ENCODE data around the gene MRPS16.
A peak's percentile ranks its signal among the peaks of the same experiment; 100 is the strongest.
"Not testable (repeated sequence)": the region's sequence is repeated elsewhere in the genome, so short reads cannot be mapped to it uniquely, and the experiment has no call there.

Gene MRPS16

DNA sequence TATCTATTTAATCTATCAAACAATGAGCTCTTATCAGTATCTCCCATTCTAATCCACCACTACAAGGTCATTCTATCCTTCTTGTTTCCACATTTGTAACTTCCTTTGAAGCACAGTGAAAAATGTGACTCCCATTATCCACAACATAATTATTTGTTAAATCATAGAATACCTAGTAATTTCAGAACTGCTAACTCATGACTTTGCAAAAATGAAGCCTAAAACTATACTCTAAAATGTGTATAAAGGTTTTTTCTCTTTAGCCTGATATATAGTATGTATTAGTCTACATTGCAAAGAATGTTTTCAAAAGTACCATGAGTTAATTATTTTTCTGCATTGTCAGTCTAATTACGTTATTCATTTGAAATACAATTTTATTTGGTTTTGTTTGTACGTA, 12.0 kb upstream of the MRPS16 start:
- H3K27ac ChIP-seq, result no peak overlapping the region
- H3K27me3 ChIP-seq (ENCODE audit: insufficient read depth, low read depth, severe bottlenecking), result no peaks in the 10 kb centered on the region
- no peak overlapping the region for H3K4me3 ChIP-seq (ENCODE audit: low read depth, low read length)
- H3K9me3 ChIP-seq (ENCODE audit: severe bottlenecking), result no peaks in the 10 kb centered on the region
- no peaks in the 10 kb centered on the region for H3K36me3 ChIP-seq
- TF ChIP-seq, protein P1, sequence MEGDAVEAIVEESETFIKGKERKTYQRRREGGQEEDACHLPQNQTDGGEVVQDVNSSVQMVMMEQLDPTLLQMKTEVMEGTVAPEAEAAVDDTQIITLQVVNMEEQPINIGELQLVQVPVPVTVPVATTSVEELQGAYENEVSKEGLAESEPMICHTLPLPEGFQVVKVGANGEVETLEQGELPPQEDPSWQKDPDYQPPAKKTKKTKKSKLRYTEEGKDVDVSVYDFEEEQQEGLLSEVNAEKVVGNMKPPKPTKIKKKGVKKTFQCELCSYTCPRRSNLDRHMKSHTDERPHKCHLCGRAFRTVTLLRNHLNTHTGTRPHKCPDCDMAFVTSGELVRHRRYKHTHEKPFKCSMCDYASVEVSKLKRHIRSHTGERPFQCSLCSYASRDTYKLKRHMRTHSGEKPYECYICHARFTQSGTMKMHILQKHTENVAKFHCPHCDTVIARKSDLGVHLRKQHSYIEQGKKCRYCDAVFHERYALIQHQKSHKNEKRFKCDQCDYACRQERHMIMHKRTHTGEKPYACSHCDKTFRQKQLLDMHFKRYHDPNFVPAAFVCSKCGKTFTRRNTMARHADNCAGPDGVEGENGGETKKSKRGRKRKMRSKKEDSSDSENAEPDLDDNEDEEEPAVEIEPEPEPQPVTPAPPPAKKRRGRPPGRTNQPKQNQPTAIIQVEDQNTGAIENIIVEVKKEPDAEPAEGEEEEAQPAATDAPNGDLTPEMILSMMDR (IDR thresholded peaks at IDR 0.05; ENCODE audit: low read depth, low read length), result no peak
- DNase-seq, result no peak

DNA sequence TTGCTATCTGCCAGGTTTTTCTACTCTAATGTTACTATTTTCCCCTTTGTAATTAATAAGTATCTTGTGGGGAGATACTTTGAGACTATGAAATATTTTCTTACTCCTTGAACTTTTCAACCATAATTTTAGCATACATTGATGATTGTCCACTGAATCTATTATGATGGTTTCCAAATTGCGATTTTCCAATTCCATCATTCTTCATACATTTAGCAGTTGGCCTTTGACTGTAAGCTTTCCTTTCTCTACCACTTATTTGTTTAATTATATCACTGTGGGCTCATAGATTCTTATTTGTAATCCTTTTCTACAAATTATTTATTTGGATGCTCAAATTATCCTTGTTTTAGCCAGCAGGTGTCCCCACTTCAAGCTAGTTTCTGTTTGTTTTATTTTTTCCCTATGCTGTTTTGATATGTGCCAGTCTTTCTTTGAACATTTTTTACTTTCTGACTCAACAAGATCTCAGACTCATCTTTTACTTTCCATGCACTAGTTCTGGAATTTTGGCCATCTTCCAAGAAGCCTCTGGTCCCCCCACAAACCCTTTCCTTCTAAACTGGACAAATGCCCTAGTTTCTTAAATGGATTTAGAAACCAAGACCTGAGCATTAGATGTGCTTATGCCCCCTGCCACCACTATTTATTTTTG, 11.4 kb upstream of the MRPS16 start:
- H3K27ac ChIP-seq, result no peak overlapping the region
- no peak for DNase-seq
- TF ChIP-seq, protein P1 (IDR thresholded peaks at IDR 0.05; ENCODE audit: low read depth, low read length), result peak; percentile 19; the same call in 1 of the 2 replicates

DNA sequence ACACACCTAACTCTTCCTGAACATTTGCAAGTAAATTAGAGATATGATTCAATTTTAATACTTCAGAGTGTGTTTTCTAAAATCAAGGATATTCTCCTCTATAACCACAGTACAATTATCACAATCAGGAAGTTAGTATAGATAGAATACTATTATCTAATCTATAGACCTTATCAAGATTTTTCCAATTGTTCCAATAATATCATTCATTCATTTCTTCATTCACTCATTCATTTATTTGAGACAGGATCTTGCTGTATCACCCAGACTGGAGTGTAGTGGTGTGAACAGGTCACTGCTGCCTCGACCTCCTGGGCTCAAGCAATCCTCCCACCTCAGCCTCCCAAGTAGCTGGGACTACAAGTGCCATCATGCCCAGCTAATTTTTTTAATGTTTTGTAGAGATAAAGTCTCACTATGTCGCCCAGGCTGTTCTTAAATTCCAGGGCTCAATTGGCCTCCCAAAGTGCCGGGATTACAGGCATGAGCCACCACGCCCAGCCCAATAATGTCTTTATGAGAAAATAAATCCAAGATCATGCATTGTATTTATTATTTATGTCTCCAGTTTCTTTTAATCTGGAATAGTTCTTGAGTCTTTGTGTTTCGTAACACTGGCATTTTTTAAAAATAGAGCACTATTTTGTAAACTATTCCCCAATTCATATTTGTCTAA, 10.6 kb upstream of the MRPS16 start:
- no peak for DNase-seq
- no peak overlapping the region for H3K27ac ChIP-seq
- TF ChIP-seq, protein P1 (IDR thresholded peaks at IDR 0.05; ENCODE audit: low read depth, low read length), result no peak

More for the DNA sequence above, 11.4 kb upstream of the MRPS16 start:
- no peak overlapping the region for H3K4me3 ChIP-seq (ENCODE audit: low read depth, low read length)
- no peaks in the 10 kb centered on the region for H3K36me3 ChIP-seq
- peaks cover 3% of the 10 kb centered on the region for H3K9me3 ChIP-seq (ENCODE audit: severe bottlenecking)
- no peaks in the 10 kb centered on the region for H3K27me3 ChIP-seq (ENCODE audit: insufficient read depth, low read depth, severe bottlenecking)

DNA sequence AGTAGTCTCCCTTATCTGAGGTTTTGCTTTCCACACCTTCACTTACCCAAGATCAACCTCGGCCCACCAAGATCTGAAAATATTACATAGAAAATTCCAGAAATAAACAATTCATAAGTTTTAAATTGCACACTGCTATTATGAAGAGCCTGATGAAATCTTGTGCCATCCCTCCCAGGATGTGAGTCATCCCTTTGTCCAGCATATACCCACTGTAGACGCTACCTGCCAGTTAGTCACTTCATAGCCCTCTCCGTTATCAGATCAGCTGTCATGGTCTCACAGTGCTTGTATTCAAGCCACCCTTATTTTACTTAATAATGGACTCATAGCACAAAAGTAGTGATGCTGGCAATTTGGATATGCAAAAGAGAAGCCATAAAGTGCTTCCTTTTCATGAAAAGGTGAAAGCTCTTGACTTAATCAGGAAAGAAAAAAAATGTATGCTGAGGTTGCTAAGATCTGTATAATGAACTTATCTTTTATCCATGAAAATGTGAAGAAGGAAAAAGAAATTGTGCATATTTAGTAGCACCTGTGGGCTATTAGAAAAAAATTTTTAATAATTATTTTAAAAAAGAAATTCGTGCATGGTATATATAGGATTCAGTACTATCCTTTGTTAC, 9.8 kb upstream of the MRPS16 start:
- Histone ChIP-seq H3K9me3 (ENCODE audit: severe bottlenecking) (peaks cover 3% of the 10 kb centered on the region), H3K27me3 (ENCODE audit: insufficient read depth, low read depth, severe bottlenecking) (no peaks in the 10 kb centered on the region), H3K4me3 (ENCODE audit: low read depth, low read length) (no peak overlapping the region), H3K36me3 (no peaks in the 10 kb centered on the region), H3K27ac (no peak overlapping the region)
- TF ChIP-seq, protein P1 (IDR thresholded peaks at IDR 0.05; ENCODE audit: low read depth, low read length), result no peak
- DNase-seq, result no peak

More for the DNA sequence above, 10.6 kb upstream of the MRPS16 start:
- Histone ChIP-seq H3K4me3 (ENCODE audit: low read depth, low read length) (no peak overlapping the region), H3K27me3 (ENCODE audit: insufficient read depth, low read depth, severe bottlenecking) (no peaks in the 10 kb centered on the region), H3K9me3 (ENCODE audit: severe bottlenecking) (peaks cover 3% of the 10 kb centered on the region), H3K36me3 (no peaks in the 10 kb centered on the region)

DNA sequence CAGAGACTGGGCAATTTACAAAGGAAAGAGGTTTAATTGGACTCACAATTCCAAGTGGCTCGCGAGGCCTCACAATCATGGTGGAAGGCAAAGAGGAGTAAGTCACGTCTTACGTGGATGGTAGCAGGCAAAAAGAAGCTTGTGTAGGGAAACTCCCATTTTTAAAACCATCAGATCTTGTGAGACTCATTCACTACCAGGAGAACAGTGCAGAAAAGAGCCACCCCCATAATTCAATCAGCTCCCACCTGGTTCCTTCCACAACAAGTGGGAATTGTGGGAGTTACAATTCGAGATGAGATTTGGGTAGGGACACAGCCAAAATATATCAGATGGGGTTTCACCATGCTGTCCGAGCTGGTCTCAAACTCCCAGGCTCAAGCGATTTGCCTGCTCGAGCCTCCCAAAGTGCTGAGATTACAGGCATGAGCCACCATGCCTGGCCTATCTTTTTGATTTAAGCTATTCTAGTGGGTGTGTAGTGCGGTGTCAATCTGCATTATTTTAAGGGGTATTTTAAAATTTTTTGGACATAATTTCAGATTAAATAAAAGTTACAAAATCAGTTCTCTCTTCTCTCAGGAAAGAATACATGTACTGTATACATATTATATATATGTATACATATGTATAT, 9.0 kb upstream of the MRPS16 start:
- no peak for DNase-seq
- Histone ChIP-seq H3K4me3 (ENCODE audit: low read depth, low read length) (no peak overlapping the region), H3K27ac (no peak overlapping the region), H3K27me3 (ENCODE audit: insufficient read depth, low read depth, severe bottlenecking) (no peaks in the 10 kb centered on the region), H3K9me3 (ENCODE audit: severe bottlenecking) (peaks cover 3% of the 10 kb centered on the region), H3K36me3 (no peaks in the 10 kb centered on the region)
- TF ChIP-seq, protein P1 (IDR thresholded peaks at IDR 0.05; ENCODE audit: low read depth, low read length), result no peak

DNA sequence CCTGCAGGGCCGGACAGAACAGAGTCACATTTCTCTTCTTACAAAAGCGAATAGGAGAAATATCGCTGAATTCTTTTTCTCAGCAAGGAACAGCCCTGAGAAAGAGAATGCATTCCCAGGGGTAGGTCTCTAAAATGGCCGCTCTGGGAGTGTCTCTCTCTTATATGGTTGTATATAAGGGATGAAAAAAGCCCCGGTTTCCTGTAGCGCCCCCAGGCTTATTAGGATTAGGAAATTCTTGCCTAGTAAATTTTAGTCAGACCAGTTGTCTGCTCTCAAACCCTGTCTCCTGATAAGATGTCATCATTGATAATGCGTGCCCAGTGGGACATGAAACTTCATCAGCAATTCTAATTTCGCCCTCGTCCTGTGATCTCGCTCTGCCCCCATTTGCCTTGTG, 6.2 kb upstream of the MRPS16 start:
- not testable (repeated sequence) for H3K9me3 ChIP-seq (ENCODE audit: severe bottlenecking); H3K4me3 ChIP-seq (ENCODE audit: low read depth, low read length); H3K27ac ChIP-seq; H3K27me3 ChIP-seq (ENCODE audit: insufficient read depth, low read depth, severe bottlenecking); H3K36me3 ChIP-seq
- DNase-seq, result peak; percentile 12

All from WERI-Rb-1 (cell line).